KMS-11 (cell line): Measurements from ENCODE around the gene HCRTR1.

Source experiments
- H2AFZ ChIP-seq: fragments of 200-600 bp; sonication (generic); 2 replicates; pipeline ENCODE4 v1.6.1; 2016; ENCODE audit warnings: antibody characterized with exemption, mixed run types, low read depth
- H3K27ac ChIP-seq: fragments of 200-600 bp; sonication (generic); 2 replicates; pipeline ENCODE4 v1.6.1; 2016; ENCODE audit warnings: mild to moderate bottlenecking, mixed run types
- H3K27me3 ChIP-seq: fragments of 200-600 bp; sonication (generic); 2 replicates; pipeline ENCODE4 v1.6.1; 2017; ENCODE audit warnings: mild to moderate bottlenecking, low read depth, mixed run types, moderate library complexity; ENCODE audit not compliant: insufficient read depth
- H3K36me3 ChIP-seq: fragments of 200-600 bp; sonication (generic); 2 replicates; pipeline ENCODE4 v1.6.1; 2017; ENCODE audit warnings: mild to moderate bottlenecking, mixed run types; ENCODE audit not compliant: insufficient read depth
- H3K4me1 ChIP-seq: fragments of 200-600 bp; sonication (generic); 2 replicates; pipeline ENCODE4 v1.6.1; 2016; ENCODE audit warnings: mild to moderate bottlenecking, low read depth, mixed run types; ENCODE audit not compliant: poor library complexity, severe bottlenecking
- H3K4me2 ChIP-seq: fragments of 200-600 bp; sonication (generic); 2 replicates; pipeline ENCODE4 v1.7.0; 2016; ENCODE audit warnings: mild to moderate bottlenecking, mixed run types
- H3K4me3 ChIP-seq: fragments of 200-600 bp; sonication (generic); IDR thresholded peaks from 2 replicates; pipeline ENCODE4 v1.6.1; 2017; ENCODE audit warnings: low read depth, low read length, mixed read lengths; ENCODE audit not compliant: insufficient read depth
- H3K79me2 ChIP-seq: fragments of 200-600 bp; sonication (generic); 2 replicates; pipeline ENCODE4 v1.6.1; 2016; ENCODE audit warnings: low read depth, mixed run types; ENCODE audit not compliant: insufficient read depth
- H3K9ac ChIP-seq: fragments of 200-600 bp; sonication (generic); 2 replicates; pipeline ENCODE4 v1.6.1; 2016; ENCODE audit warnings: mild to moderate bottlenecking, mixed run types
- H4K20me1 ChIP-seq: fragments of 200-600 bp; sonication (generic); 2 replicates; pipeline ENCODE4 v1.6.1; 2016; ENCODE audit warnings: mild to moderate bottlenecking, mixed run types; ENCODE audit not compliant: insufficient read depth
- TF ChIP-seq, protein P1 (sequence below): fragments of 200-600 bp; sonication (generic); conservative IDR thresholded peaks from 2 replicates; pipeline ENCODE4 v1.6.1; 2017; ENCODE audit warnings: low read depth, mild to moderate bottlenecking, antibody characterized with exemption, low read length, moderate library complexity, mixed read lengths

The HCRTR1 gene

DNA sequence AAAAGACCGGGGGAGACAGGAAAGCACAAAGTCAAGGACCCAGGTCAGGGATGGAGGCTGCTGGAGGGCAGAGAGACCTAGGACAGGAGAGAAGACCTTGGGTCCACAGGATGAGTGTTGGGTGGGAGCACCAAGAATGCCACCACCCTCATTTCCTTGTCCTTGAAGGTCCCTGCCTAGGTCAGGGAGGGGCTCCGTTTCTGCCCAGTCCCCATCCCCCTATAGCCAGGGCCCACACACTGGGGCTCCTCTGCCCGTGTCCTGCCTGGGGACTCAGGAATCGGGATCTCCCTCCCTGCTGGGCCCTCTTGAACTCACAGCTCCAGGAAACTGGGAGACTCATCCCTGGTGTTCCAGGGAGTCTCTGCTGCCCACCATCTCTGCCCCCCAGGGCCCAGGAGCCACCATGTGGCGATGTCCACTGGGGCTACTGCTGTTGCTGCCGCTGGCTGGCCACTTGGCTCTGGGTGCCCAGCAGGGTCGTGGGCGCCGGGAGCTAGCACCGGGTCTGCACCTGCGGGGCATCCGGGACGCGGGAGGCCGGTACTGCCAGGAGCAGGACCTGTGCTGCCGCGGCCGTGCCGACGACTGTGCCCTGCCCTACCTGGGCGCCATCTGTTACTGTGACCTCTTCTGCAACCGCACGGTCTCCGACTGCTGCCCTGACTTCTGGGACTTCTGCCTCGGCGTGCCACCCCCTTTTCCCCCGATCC lies 40.6 kb upstream of the HCRTR1 start:
- H3K4me1 ChIP-seq: no peaks in the 10 kb centered on the region
- H3K79me2 ChIP-seq: no peaks in the 10 kb centered on the region
- no peaks in the 10 kb centered on the region for H3K36me3 ChIP-seq
- no peaks in the 10 kb centered on the region for H4K20me1 ChIP-seq
- no peak overlapping the region for H2AFZ ChIP-seq
- no peak overlapping the region for H3K9ac ChIP-seq
- H3K4me2 ChIP-seq: no peak overlapping the region
- H3K4me3 ChIP-seq: no peak overlapping the region
- H3K27ac ChIP-seq: no peak overlapping the region
- no peaks in the 10 kb centered on the region for H3K27me3 ChIP-seq
- TF ChIP-seq, protein P1, sequence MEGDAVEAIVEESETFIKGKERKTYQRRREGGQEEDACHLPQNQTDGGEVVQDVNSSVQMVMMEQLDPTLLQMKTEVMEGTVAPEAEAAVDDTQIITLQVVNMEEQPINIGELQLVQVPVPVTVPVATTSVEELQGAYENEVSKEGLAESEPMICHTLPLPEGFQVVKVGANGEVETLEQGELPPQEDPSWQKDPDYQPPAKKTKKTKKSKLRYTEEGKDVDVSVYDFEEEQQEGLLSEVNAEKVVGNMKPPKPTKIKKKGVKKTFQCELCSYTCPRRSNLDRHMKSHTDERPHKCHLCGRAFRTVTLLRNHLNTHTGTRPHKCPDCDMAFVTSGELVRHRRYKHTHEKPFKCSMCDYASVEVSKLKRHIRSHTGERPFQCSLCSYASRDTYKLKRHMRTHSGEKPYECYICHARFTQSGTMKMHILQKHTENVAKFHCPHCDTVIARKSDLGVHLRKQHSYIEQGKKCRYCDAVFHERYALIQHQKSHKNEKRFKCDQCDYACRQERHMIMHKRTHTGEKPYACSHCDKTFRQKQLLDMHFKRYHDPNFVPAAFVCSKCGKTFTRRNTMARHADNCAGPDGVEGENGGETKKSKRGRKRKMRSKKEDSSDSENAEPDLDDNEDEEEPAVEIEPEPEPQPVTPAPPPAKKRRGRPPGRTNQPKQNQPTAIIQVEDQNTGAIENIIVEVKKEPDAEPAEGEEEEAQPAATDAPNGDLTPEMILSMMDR: no peak

DNA sequence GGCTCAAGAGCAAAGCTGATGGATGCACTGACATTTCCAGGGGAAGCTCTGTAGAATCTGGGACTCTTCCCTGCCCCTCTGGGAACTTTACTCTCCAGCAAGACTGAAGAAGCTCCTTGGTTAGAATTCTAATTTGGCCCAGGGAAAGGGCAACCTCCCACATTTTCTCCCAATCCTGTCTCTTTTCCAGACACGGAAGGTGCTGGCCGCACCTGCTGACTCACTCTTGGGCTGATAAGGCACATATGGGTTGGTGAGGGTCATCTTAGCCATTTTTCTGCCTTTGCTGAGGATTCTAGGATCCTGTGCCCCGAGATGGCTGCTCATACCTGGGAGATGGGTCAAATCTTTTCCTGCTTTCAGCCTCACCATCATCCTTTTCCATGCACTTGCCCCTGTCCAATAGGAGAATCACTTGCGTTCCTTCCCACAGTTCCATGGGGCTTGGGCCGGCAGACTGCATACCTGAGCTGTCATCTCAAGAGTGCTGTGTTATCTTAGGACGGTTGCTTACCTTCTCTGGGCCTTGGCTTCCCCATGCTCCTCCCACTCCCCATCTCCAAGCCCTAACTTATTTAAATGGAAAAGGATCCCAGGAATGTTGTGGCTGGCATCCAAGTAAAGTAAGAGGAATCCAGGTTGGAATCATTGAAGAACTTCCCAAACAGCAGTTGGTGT lies 39.8 kb upstream of the HCRTR1 start:
- H3K79me2 ChIP-seq: no peaks in the 10 kb centered on the region
- no peaks in the 10 kb centered on the region for H4K20me1 ChIP-seq
- no peaks in the 10 kb centered on the region for H3K4me1 ChIP-seq
- no peak overlapping the region for H3K9ac ChIP-seq
- no peak overlapping the region for H3K4me3 ChIP-seq
- no peaks in the 10 kb centered on the region for H3K36me3 ChIP-seq
- H3K27me3 ChIP-seq: no peaks in the 10 kb centered on the region
- no peak overlapping the region for H3K4me2 ChIP-seq
- no peak overlapping the region for H2AFZ ChIP-seq
- H3K27ac ChIP-seq: no peak overlapping the region
- TF ChIP-seq, protein P1: no peak

DNA sequence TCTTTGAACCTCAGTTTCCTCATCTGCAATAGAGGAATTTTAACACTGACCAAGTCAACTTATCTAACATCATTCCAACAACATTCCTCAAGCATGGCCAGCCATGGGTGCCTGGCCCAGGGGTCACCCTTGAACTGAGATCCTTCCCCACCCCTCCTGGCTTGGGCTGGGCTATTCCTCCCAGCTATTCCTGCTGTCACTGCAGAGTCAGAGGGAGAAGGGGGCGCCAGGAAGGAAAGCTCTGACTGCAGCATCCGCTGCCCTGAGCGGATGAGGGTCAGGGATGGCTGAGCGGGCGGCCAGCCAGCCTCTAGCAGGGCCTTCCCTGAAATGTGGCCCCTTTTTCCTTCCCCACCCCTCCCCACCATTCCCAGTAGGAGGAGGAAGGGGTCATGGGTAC lies 38.1 kb upstream of the HCRTR1 start:
- Histone ChIP-seq H3K4me2 (no peak overlapping the region), H3K79me2 (no peaks in the 10 kb centered on the region), H4K20me1 (no peaks in the 10 kb centered on the region), H2AFZ (no peak overlapping the region), H3K36me3 (no peaks in the 10 kb centered on the region), H3K9ac (no peak overlapping the region), H3K27ac (no peak overlapping the region), H3K27me3 (no peaks in the 10 kb centered on the region), H3K4me1 (no peaks in the 10 kb centered on the region), H3K4me3 (no peak overlapping the region)
- TF ChIP-seq, protein P1: no peak

DNA sequence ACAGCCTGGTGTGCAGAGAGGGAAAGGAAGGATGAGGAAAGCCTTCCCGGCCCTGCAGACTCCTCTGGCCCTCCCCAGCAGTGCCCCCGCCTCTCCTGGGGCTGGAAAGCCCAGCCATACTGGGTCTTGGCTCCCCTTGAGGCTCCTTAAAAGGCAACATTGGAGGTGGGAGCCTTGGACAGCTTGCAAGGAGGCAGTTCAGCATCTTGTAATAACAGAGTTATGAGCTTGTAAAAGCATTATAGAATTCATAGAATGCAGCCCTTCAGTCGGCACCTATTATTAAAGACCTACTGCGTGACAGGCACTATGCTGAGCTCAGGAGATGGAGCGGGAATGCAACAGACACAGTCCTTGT lies 37.0 kb upstream of the HCRTR1 start:
- H3K4me2 ChIP-seq: no peak overlapping the region

More for the DNA sequence above, 37.0 kb upstream of the HCRTR1 start:
- Histone ChIP-seq H3K79me2 (no peaks in the 10 kb centered on the region), H3K27ac (no peak overlapping the region), H3K4me1 (no peaks in the 10 kb centered on the region), H4K20me1 (no peaks in the 10 kb centered on the region), H3K36me3 (no peaks in the 10 kb centered on the region), H2AFZ (no peak overlapping the region), H3K9ac (no peak overlapping the region), H3K4me3 (no peak overlapping the region), H3K27me3 (no peaks in the 10 kb centered on the region)
- TF ChIP-seq, protein P1: no peak
